ENCODE measurements around the gene RRP36. TPM values are rescaled to one million over a fixed set of nuclear protein-coding genes. Genes with fewer than 3 reads are reported as not detected.

RRP36 gene
- total and polyA plus RNA-seq, 2 of the 8 experiments (the other 6 are each of a cell fraction or from before 2014, with no cell fraction given): 33.9 to 92.3 TPM

DNA sequence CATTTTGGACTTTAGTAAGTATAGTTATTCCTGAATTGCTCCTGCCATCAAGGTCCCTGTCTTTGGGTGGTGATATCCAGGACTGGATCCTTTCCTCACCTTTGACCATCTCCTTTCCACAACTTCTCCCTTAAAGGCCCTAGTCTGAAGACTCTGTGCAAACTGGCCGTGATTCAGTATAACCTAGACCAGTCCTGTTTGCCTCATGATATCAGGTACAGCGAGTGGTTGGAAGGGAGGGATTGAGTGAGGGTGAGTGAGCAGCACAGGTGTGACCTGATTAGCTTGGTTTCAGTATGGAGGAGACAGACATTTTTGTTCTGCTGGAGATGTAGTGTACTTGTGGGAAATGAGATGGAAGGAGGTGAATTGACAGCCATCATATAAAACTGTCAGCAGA is 2.3 kb upstream of the RRP36 start:
- no peak overlapping the region for H3K9ac ChIP-seq (replicated peaks in 1 of 4; ENCODE audit: extremely low read depth in 1 of 4, low read depth in 3 of 4, low read length in 3 of 4)
- 96% methylated on average over 2 of the region's 2 CpGs; no CpG with 5 or more reads in 1 of the 2 experiments for WGBS, 2 experiments (ENCODE audit: extremely low coverage in 1 of 2, insufficient coverage in 1 of 2, insufficient read length in 1 of 2, insufficient replicate concordance in 2 of 2, low coverage in 1 of 2, low lambda C conversion rate in 2 of 2, missing lambda C conversion rate in 1 of 2)

More for the DNA sequence above, 2.3 kb upstream of the RRP36 start:
- no peak overlapping the region for H3K4ac ChIP-seq (replicated peaks; ENCODE audit: insufficient read length, low read depth, low read length)
- no peak overlapping the region for H4K91ac ChIP-seq (replicated peaks; ENCODE audit: insufficient read length, low read length)
- no peak overlapping the region for H2AK5ac ChIP-seq (ENCODE audit: low read depth, low read length)
- H3K23ac ChIP-seq (ENCODE audit: insufficient read length): no peak overlapping the region
- H3K56ac ChIP-seq (replicated peaks; ENCODE audit: insufficient read length, low read depth, low read length): no peak overlapping the region
- peaks cover 3 to 50% of the 10 kb centered on the region in 2 experiments; a peak in 3 of 4 replicates for H3K79me2 ChIP-seq (ENCODE audit: control insufficient read depth in 1 of 2, insufficient read depth in 2 of 2, low read length in 2 of 2)
- no peak overlapping the region for H3K4me2 ChIP-seq (ENCODE audit: insufficient read depth in 1 of 2, low read depth in 2 of 2, low read length in 2 of 2)
- no peak overlapping the region for H2BK5ac ChIP-seq (ENCODE audit: low read depth, low read length)
- TF ChIP-seq SUZ12 (IDR thresholded peaks at IDR 0.05; ENCODE audit: low read length) (no peak), SP2 (IDR thresholded peaks at IDR 0.05; ENCODE audit: low read length) (no peak), SAP30 (IDR thresholded peaks at IDR 0.05; ENCODE audit: insufficient read depth, insufficient replicate concordance, low read length) (no peak)
- TF ChIP-seq, protein P1, sequence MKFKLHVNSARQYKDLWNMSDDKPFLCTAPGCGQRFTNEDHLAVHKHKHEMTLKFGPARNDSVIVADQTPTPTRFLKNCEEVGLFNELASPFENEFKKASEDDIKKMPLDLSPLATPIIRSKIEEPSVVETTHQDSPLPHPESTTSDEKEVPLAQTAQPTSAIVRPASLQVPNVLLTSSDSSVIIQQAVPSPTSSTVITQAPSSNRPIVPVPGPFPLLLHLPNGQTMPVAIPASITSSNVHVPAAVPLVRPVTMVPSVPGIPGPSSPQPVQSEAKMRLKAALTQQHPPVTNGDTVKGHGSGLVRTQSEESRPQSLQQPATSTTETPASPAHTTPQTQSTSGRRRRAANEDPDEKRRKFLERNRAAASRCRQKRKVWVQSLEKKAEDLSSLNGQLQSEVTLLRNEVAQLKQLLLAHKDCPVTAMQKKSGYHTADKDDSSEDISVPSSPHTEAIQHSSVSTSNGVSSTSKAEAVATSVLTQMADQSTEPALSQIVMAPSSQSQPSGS (IDR thresholded peaks at IDR 0.05; ENCODE audit: low read length): no peak
- no peak overlapping the region for H3K4me3 ChIP-seq (ENCODE audit: extremely low read depth in 1 of 4, insufficient read depth in 2 of 4, low read depth in 3 of 4, low read length in 4 of 4)
- no peak overlapping the region for H3K14ac ChIP-seq (ENCODE audit: insufficient read length)
- ChIA-PET POLR2A (ENCODE audit: partially characterized antibody) (interaction anchor here (1.0 to 27.9 kb wide), 2 partner anchors 20 to 23 kb away, joined by 3 to 584 read pairs; partner anchors contain the start of gene CUL7), CTCF (ENCODE audit: partially characterized antibody) (interaction anchor here (0.7 to 5.6 kb wide), 5 partner anchors 10 to 125 kb away, joined by 3 to 33 read pairs (median 3); no protein-coding TSS in a partner anchor)
- no peak overlapping the region for H2BK20ac ChIP-seq (ENCODE audit: low read length)
- H3K27me3 ChIP-seq (replicated peaks in 1 of 4; ENCODE audit: control insufficient read depth in 3 of 4, extremely low read depth in 1 of 4, insufficient read depth in 3 of 4, low read length in 3 of 4): no peaks in the 10 kb centered on the region
- FAIRE-seq (no peak), DNase-seq (ENCODE audit: low read depth in 1 of 2, low spot score in 2 of 2) (no peak)
- H2BK12ac ChIP-seq (ENCODE audit: low read depth, low read length): no peak overlapping the region
- no peak overlapping the region for H4K8ac ChIP-seq (ENCODE audit: extremely low read depth, insufficient read depth, low read length)
- H3K27ac ChIP-seq (ENCODE audit: low read depth, low read length): no peak overlapping the region
- no peak overlapping the region for H3K18ac ChIP-seq (ENCODE audit: extremely low read depth, low read length)
- H3K4me1 ChIP-seq (replicated peaks in 1 of 4; ENCODE audit: control insufficient read depth in 3 of 4, insufficient read depth in 4 of 4, low read length in 3 of 4): peaks cover 0 to 7% (median 2%) of the 10 kb centered on the region in 4 experiments; a peak in 5 of 7 replicates
- peaks cover 0 to 2% of the 10 kb centered on the region in 2 experiments for H4K20me1 ChIP-seq (replicated peaks in 1 of 2; ENCODE audit: control insufficient read depth in 1 of 2, insufficient read depth in 2 of 2, low read length in 2 of 2)
- no peak overlapping the region for H2AFZ ChIP-seq (ENCODE audit: low read length)
- no peak overlapping the region for H2BK120ac ChIP-seq (replicated peaks; ENCODE audit: low read depth, low read length)
- no peaks in the 10 kb centered on the region for H3K9me3 ChIP-seq (ENCODE audit: insufficient read depth in 2 of 2, low read depth in 1 of 2, low read length in 1 of 2)
- H4K5ac ChIP-seq (ENCODE audit: insufficient read length, low read depth, low read length): no peak overlapping the region
- peaks cover 8% of the 10 kb centered on the region; the same call in 1 of the 2 replicates for H3K79me1 ChIP-seq (ENCODE audit: low read depth, low read length)
- no peak overlapping the region for H2BK15ac ChIP-seq (ENCODE audit: low read length)
- peaks cover 7 to 25% (median 16%) of the 10 kb centered on the region in 4 experiments; a peak in 6 of 8 replicates for H3K36me3 ChIP-seq (ENCODE audit: control insufficient read depth in 2 of 4, insufficient read depth in 4 of 4, low read length in 3 of 4)
- H3K23me2 ChIP-seq (ENCODE audit: low read depth, low read length): peaks cover 11% of the 10 kb centered on the region
